GM19324 (cell line): ENCODE measurements around the gene F2RL2.
"Not testable (repeated sequence)": the region's sequence is repeated elsewhere in the genome, so short reads cannot be mapped to it uniquely, and the experiment has no call there.

Experiments
- ATAC-seq: cut with Tn5 transposase; IDR thresholded peaks from one replicate; pipeline ENCODE4 v1.9.1; 2021; ENCODE audit warnings: mild to moderate bottlenecking, moderate library complexity; ENCODE audit not compliant: unreplicated experiment, low FRiP score

F2RL2 gene

GRCh38 chr5:76625087-76625815, 2.0 kb upstream of the F2RL2 start:
- no peak for ATAC-seq

GRCh38 chr5:76622076-76622475, 1.1 kb downstream of the F2RL2 start:
- ATAC-seq, result no peak

GRCh38 chr5:76620166-76620565, 3.0 kb downstream of the F2RL2 start:
- ATAC-seq, result no peak

GRCh38 chr5:76617675-76618074, 5.5 kb downstream of the F2RL2 start:
- ATAC-seq, result no peak

- ATAC-seq, result no peak
These were observed 6.0 kb downstream of the F2RL2 start for GRCh38 chr5:76617229-76617628.

- ATAC-seq, result no peak
These were observed 7.0 kb downstream of the F2RL2 start for GRCh38 chr5:76616206-76616605.

GRCh38 chr5:76615759-76616158, 7.4 kb downstream of the F2RL2 start:
- ATAC-seq, result no peak

- no peak for ATAC-seq
These were observed 10.3 kb downstream of the F2RL2 start for GRCh38 chr5:76612942-76613341.

- ATAC-seq, result no peak
These were observed 13.0 kb downstream of the F2RL2 start for GRCh38 chr5:76610196-76610595.

GRCh38 chr5:76608833-76609232, 14.4 kb downstream of the F2RL2 start:
- ATAC-seq, result no peak

GRCh38 chr5:76607353-76607871, 15.8 kb downstream of the F2RL2 start:
- ATAC-seq, result peak; percentile 46

GRCh38 chr5:76606701-76607100, 16.5 kb downstream of the F2RL2 start:
- ATAC-seq, result peak; percentile 44

- no peak for ATAC-seq
These were observed 18.4 kb downstream of the F2RL2 start for GRCh38 chr5:76604838-76605237.

- not testable (repeated sequence) for ATAC-seq
These were observed 19.2 kb downstream of the F2RL2 start for GRCh38 chr5:76603991-76604390.

- ATAC-seq, result no peak
These were observed 21.0 kb downstream of the F2RL2 start for GRCh38 chr5:76602094-76602726.

GRCh38 chr5:76601470-76601869, 21.7 kb downstream of the F2RL2 start:
- ATAC-seq, result no peak

GRCh38 chr5:76600716-76601115, 22.5 kb downstream of the F2RL2 start:
- no peak for ATAC-seq

- ATAC-seq, result no peak
These were observed 24.7 kb downstream of the F2RL2 start for GRCh38 chr5:76598531-76598930.

- no peak for ATAC-seq
These were observed 27.3 kb downstream of the F2RL2 start for GRCh38 chr5:76595755-76596481.

- no peak for ATAC-seq
These were observed 29.1 kb downstream of the F2RL2 start for GRCh38 chr5:76594107-76594506.

GRCh38 chr5:76592692-76593091, 30.5 kb downstream of the F2RL2 start:
- ATAC-seq, result no peak
